ENCODE results near the gene RHOH.
A peak's percentile ranks its signal among the peaks of the same experiment; 100 is the strongest.
"Not testable (repeated sequence)": the region's sequence is repeated elsewhere in the genome, so short reads cannot be mapped to it uniquely, and the experiment has no call there.

Gene RHOH

GRCh38 chr4:40288566-40288965, 91.7 kb downstream of the RHOH start:
- no peak overlapping the region for H3K27ac ChIP-seq (ENCODE audit: low read depth, low read length)
- no peak overlapping the region for H2AK5ac ChIP-seq (ENCODE audit: low read length)
- no peak overlapping the region for H3K18ac ChIP-seq (ENCODE audit: low read length)
- DNase-seq = no peak
- no peak overlapping the region for H3K4me2 ChIP-seq (ENCODE audit: low read length)
- H3K36me3 ChIP-seq (ENCODE audit: control insufficient read depth in 1 of 2, insufficient read depth in 2 of 2, low read length in 2 of 2) = no peaks in the 10 kb centered on the region
- no peak overlapping the region for H4K8ac ChIP-seq (ENCODE audit: low read depth, low read length)
- H2BK120ac ChIP-seq (ENCODE audit: insufficient read depth, low read length, poor library complexity) = no peak overlapping the region
- no peak overlapping the region for H2AFZ ChIP-seq (ENCODE audit: insufficient read depth, low read length, poor library complexity)
- H3K79me1 ChIP-seq (ENCODE audit: low read length) = peaks cover 1% of the 10 kb centered on the region
- no peak overlapping the region for H4K12ac ChIP-seq (ENCODE audit: low read depth, low read length)
- H3K4me3 ChIP-seq (ENCODE audit: low read depth, low read length) = no peak overlapping the region
- H3K14ac ChIP-seq (ENCODE audit: low read length) = no peak overlapping the region
- no peaks in the 10 kb centered on the region for H3K79me2 ChIP-seq (ENCODE audit: control insufficient read depth, insufficient read depth, low read length, poor library complexity)
- H3K23ac ChIP-seq (ENCODE audit: low read length) = no peak overlapping the region
- no peaks in the 10 kb centered on the region for H3K27me3 ChIP-seq (ENCODE audit: insufficient read depth, low read length)
- no peak overlapping the region for H2BK5ac ChIP-seq (ENCODE audit: low read depth, low read length, poor library complexity)
- H2BK12ac ChIP-seq (ENCODE audit: low read length) = peak overlapping the region; percentile 38
- H4K91ac ChIP-seq (ENCODE audit: low read depth, low read length) = no peak overlapping the region
- peaks cover 7 to 15% of the 10 kb centered on the region in 2 experiments for H3K4me1 ChIP-seq (ENCODE audit: control insufficient read depth in 1 of 2, insufficient read depth in 2 of 2, low read length in 2 of 2)
- H3K9ac ChIP-seq (ENCODE audit: low read length) = no peak overlapping the region
- no peaks in the 10 kb centered on the region for H3K9me3 ChIP-seq (ENCODE audit: insufficient read depth, low read depth, low read length)
- H3K4ac ChIP-seq (ENCODE audit: low read depth, low read length) = no peak overlapping the region
- WGBS (ENCODE audit: extremely low coverage, insufficient coverage, insufficient read length) = no CpG with 5 or more reads among the region's 8 CpGs

DNA sequence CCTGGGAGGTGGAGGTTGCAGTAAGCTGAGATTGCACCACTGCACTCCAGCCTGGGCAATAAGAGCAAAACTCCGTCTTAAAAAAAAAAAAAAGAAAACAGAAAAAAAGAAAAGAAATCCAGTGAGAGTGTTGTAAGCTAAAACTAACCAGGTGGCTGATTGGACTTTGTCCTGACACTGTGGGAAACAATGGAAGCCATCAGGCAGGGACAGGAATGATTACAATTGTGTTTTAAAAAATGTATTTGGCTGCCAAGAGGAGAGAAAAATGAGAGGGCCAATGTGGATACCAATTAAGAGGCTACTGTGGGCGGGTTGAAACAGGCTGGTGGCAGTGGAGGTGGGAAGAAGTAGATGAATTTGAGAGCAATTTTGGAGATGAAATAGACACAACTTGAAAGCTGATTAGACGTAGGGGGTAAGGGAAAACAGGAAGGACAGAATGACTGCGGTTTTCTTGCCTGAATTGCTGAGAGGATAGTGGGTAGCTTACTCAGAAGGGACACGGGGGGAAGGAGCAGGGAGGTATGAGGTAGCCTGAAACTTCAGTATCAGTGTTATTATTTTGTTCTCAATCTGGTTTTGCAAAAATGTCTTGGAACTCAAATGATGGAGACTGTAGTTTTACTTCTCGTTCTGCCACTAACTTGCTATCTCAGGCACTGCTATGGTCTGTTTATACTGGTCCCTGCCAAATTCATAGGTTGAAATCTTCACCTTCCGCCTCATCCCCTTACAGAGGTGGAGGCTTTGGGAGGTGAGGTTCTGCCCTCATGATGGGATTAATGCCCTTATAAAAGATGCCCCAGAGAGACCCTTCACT, 92.7 kb downstream of the RHOH start:
- no peak overlapping the region for H4K8ac ChIP-seq (ENCODE audit: low read depth, low read length)
- no peak overlapping the region for H3K27ac ChIP-seq (ENCODE audit: low read depth, low read length)
- no peak overlapping the region for H4K12ac ChIP-seq (ENCODE audit: low read depth, low read length)
- no CpG with 5 or more reads among the region's 7 CpGs for WGBS (ENCODE audit: extremely low coverage, insufficient coverage, insufficient read length)
- no peak overlapping the region for H2AFZ ChIP-seq (ENCODE audit: insufficient read depth, low read length, poor library complexity)
- H3K9me3 ChIP-seq (ENCODE audit: insufficient read depth, low read depth, low read length) = no peaks in the 10 kb centered on the region
- H3K18ac ChIP-seq (ENCODE audit: low read length) = no peak overlapping the region
- no peak overlapping the region for H3K4ac ChIP-seq (ENCODE audit: low read depth, low read length)
- no peaks in the 10 kb centered on the region for H3K79me2 ChIP-seq (ENCODE audit: control insufficient read depth, insufficient read depth, low read length, poor library complexity)
- DNase-seq = no peak
- H4K91ac ChIP-seq (ENCODE audit: low read depth, low read length) = no peak overlapping the region
- H2BK12ac ChIP-seq (ENCODE audit: low read length) = peak overlapping the region; percentile 55
- H3K36me3 ChIP-seq (ENCODE audit: control insufficient read depth in 1 of 2, insufficient read depth in 2 of 2, low read length in 2 of 2) = no peaks in the 10 kb centered on the region
- H3K4me3 ChIP-seq (ENCODE audit: low read depth, low read length) = no peak overlapping the region
- no peak overlapping the region for H2BK120ac ChIP-seq (ENCODE audit: insufficient read depth, low read length, poor library complexity)
- no peak overlapping the region for H2AK5ac ChIP-seq (ENCODE audit: low read length)
- peaks cover 5 to 13% of the 10 kb centered on the region in 2 experiments for H3K4me1 ChIP-seq (ENCODE audit: control insufficient read depth in 1 of 2, insufficient read depth in 2 of 2, low read length in 2 of 2)
- no peak overlapping the region for H3K9ac ChIP-seq (ENCODE audit: low read length)
- H3K14ac ChIP-seq (ENCODE audit: low read length) = no peak overlapping the region
- H2BK5ac ChIP-seq (ENCODE audit: low read depth, low read length, poor library complexity) = no peak overlapping the region
- H3K23ac ChIP-seq (ENCODE audit: low read length) = no peak overlapping the region
- H3K79me1 ChIP-seq (ENCODE audit: low read length) = no peaks in the 10 kb centered on the region
- no peaks in the 10 kb centered on the region for H3K27me3 ChIP-seq (ENCODE audit: insufficient read depth, low read length)
- H3K4me2 ChIP-seq (ENCODE audit: low read length) = no peak overlapping the region

DNA sequence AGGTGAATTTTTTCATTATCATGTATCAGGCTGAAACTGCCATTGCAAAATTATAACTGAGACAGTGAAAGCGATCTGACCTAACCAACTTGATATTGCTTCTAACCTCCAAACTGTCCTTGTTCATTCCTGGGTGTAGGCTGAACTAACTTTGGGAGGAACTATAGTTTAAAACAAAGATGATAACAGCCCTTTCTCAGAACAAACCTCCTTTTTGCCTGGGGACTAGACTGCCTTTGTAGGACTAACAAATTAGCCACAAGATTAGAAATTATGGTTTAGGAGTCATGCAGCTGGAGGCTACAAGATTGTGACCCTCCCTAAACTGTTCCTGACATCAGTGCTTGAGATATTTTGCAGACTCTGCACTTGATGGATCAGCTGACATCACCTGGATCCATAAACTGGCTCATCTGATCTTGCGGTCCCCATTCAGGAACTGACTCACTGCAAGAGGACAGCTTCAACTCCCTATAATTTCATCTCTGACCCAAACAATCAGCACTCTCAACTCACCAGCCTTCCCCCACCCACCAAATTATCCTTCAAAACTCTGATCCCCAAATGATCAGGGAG, 93.9 kb downstream of the RHOH start:
- H2AK5ac ChIP-seq (ENCODE audit: low read length); H3K4me3 ChIP-seq (ENCODE audit: low read depth, low read length); H3K23ac ChIP-seq (ENCODE audit: low read length); H4K8ac ChIP-seq (ENCODE audit: low read depth, low read length); H3K4me1 ChIP-seq (ENCODE audit: control insufficient read depth in 1 of 2, insufficient read depth in 2 of 2, low read length in 2 of 2); H3K4me2 ChIP-seq (ENCODE audit: low read length); H2BK5ac ChIP-seq (ENCODE audit: low read depth, low read length, poor library complexity); H3K36me3 ChIP-seq (ENCODE audit: control insufficient read depth in 1 of 2, insufficient read depth in 2 of 2, low read length in 2 of 2); H3K79me2 ChIP-seq (ENCODE audit: control insufficient read depth, insufficient read depth, low read length, poor library complexity); H2BK120ac ChIP-seq (ENCODE audit: insufficient read depth, low read length, poor library complexity); H3K27me3 ChIP-seq (ENCODE audit: insufficient read depth, low read length); H3K14ac ChIP-seq (ENCODE audit: low read length); H3K18ac ChIP-seq (ENCODE audit: low read length); H3K9ac ChIP-seq (ENCODE audit: low read length); DNase-seq; H2BK12ac ChIP-seq (ENCODE audit: low read length); H3K27ac ChIP-seq (ENCODE audit: low read depth, low read length); H4K91ac ChIP-seq (ENCODE audit: low read depth, low read length); H3K9me3 ChIP-seq (ENCODE audit: insufficient read depth, low read depth, low read length); H4K12ac ChIP-seq (ENCODE audit: low read depth, low read length); H3K79me1 ChIP-seq (ENCODE audit: low read length); H3K4ac ChIP-seq (ENCODE audit: low read depth, low read length); H2AFZ ChIP-seq (ENCODE audit: insufficient read depth, low read length, poor library complexity): not testable (repeated sequence)
- WGBS (ENCODE audit: extremely low coverage, insufficient coverage, insufficient read length) = no CpG with 5 or more reads among the region's 2 CpGs

- no peak overlapping the region for H3K4me3 ChIP-seq (ENCODE audit: low read depth, low read length)
- no peaks in the 10 kb centered on the region for H3K79me1 ChIP-seq (ENCODE audit: low read length)
- H3K27me3 ChIP-seq (ENCODE audit: insufficient read depth, low read length) = no peaks in the 10 kb centered on the region
- no peak overlapping the region for H3K23ac ChIP-seq (ENCODE audit: low read length)
- H2BK12ac ChIP-seq (ENCODE audit: low read length) = no peak overlapping the region
- peaks cover 0 to 6% of the 10 kb centered on the region in 2 experiments for H3K4me1 ChIP-seq (ENCODE audit: control insufficient read depth in 1 of 2, insufficient read depth in 2 of 2, low read length in 2 of 2)
- H3K9ac ChIP-seq (ENCODE audit: low read length) = no peak overlapping the region
- no peak overlapping the region for H3K27ac ChIP-seq (ENCODE audit: low read depth, low read length)
- no peak for DNase-seq
- no peaks in the 10 kb centered on the region for H3K79me2 ChIP-seq (ENCODE audit: control insufficient read depth, insufficient read depth, low read length, poor library complexity)
- no peak overlapping the region for H3K14ac ChIP-seq (ENCODE audit: low read length)
- peaks cover 5% of the 10 kb centered on the region for H3K9me3 ChIP-seq (ENCODE audit: insufficient read depth, low read depth, low read length)
- WGBS (ENCODE audit: extremely low coverage, insufficient coverage, insufficient read length) = no CpG with 5 or more reads among the region's 2 CpGs
- no peak overlapping the region for H3K4ac ChIP-seq (ENCODE audit: low read depth, low read length)
- no peak overlapping the region for H4K8ac ChIP-seq (ENCODE audit: low read depth, low read length)
- H2BK5ac ChIP-seq (ENCODE audit: low read depth, low read length, poor library complexity) = no peak overlapping the region
- no peak overlapping the region for H2BK120ac ChIP-seq (ENCODE audit: insufficient read depth, low read length, poor library complexity)
- H4K91ac ChIP-seq (ENCODE audit: low read depth, low read length) = no peak overlapping the region
- H2AFZ ChIP-seq (ENCODE audit: insufficient read depth, low read length, poor library complexity) = no peak overlapping the region
- H3K18ac ChIP-seq (ENCODE audit: low read length) = no peak overlapping the region
- H2AK5ac ChIP-seq (ENCODE audit: low read length) = no peak overlapping the region
- H4K12ac ChIP-seq (ENCODE audit: low read depth, low read length) = no peak overlapping the region
- no peaks in the 10 kb centered on the region for H3K36me3 ChIP-seq (ENCODE audit: control insufficient read depth in 1 of 2, insufficient read depth in 2 of 2, low read length in 2 of 2)
- H3K4me2 ChIP-seq (ENCODE audit: low read length) = no peak overlapping the region
These were observed 95.5 kb downstream of the RHOH start for GRCh38 chr4:40292313-40292759.

All from trophoblast cell (in vitro differentiated cells and primary cell).